ENCODE results near the gene DHRS3. TPM values are rescaled to one million over a fixed set of nuclear protein-coding genes. Genes with fewer than 3 reads are reported as not detected.

Gene DHRS3
- total and polyA plus RNA-seq, 10 of the 15 experiments (the other 5 are each of a cell fraction or from before 2014, with no cell fraction given), result 0.23 to 29.7 (median 1.2) TPM

GRCh38 chr1:12634696-12635202 is 16.7 kb upstream of the DHRS3 start:
- WGBS (ENCODE audit: insufficient coverage, insufficient replicate concordance, low lambda C conversion rate, missing lambda C conversion rate), result 81% methylated on average over 16 of the region's 18 CpGs
- SMC1A ChIA-PET (ENCODE audit: uncharacterized antibody, unreplicated experiment), result no interaction called here
- POLR2A ChIA-PET, result interaction anchor here (0.6 kb wide), 1 partner anchor 154 kb away, joined by 3 read pairs; no protein-coding TSS in a partner anchor
- H3K79me2 ChIP-seq (ENCODE audit: control insufficient read depth, insufficient read depth, low read length), result no peaks in the 10 kb centered on the region
- BruUV-seq (replicated peaks), result no TSS peak
- FAIRE-seq, result no peak
- intact Hi-C loops (cut with micrococcal nuclease; ENCODE audit: unreplicated experiment) (no loop called here), in situ Hi-C loops (cut with MboI) (no loop called here)
- H3K9ac ChIP-seq (ENCODE audit: control insufficient read depth, insufficient read depth, low read length), result no peak overlapping the region
- CTCF ChIA-PET, result no interaction called here
- no peaks in the 10 kb centered on the region for H3K36me3 ChIP-seq (ENCODE audit: control insufficient read depth in 2 of 2, insufficient read depth in 2 of 2, low read length in 1 of 2)
- ATAC-seq, result no peak
- no peak overlapping the region for H2AFZ ChIP-seq (ENCODE audit: control insufficient read depth, low read depth, low read length)
- H3K4me2 ChIP-seq (ENCODE audit: control insufficient read depth, insufficient read depth), result no peak overlapping the region
- no peaks in the 10 kb centered on the region for H3K4me1 ChIP-seq (ENCODE audit: control insufficient read depth, insufficient read depth, low read length)
- DNase-seq (ENCODE audit: low read depth, low spot score), result no peak
- TF ChIP-seq PAX8 (IDR thresholded peaks at IDR 0.05) (no peak), NRF1 (conservative IDR thresholded peaks at IDR 0.05; ENCODE audit: low read depth, low read length) (no peak), MXI1 (IDR thresholded peaks at IDR 0.05; ENCODE audit: low read depth, low read length) (no peak), POLR2AphosphoS5 (IDR thresholded peaks at IDR 0.05; ENCODE audit: low read length) (no peak), CBFB (IDR thresholded peaks at IDR 0.05; ENCODE audit: low read depth) (no peak), SUZ12 (IDR thresholded peaks at IDR 0.05; ENCODE audit: unreplicated experiment) (no peak), IRF4 (IDR thresholded peaks at IDR 0.05; ENCODE audit: low read depth, low read length) (no peak)
- H3K27me3 ChIP-seq (replicated peaks in 1 of 2; ENCODE audit: control insufficient read depth in 2 of 2, insufficient read depth in 2 of 2, low read length in 1 of 2), result no peaks in the 10 kb centered on the region
- H3K4me3 ChIP-seq, result no peak overlapping the region
- H3K27ac ChIP-seq (ENCODE audit: control insufficient read depth, insufficient read depth), result no peak overlapping the region
- H3K9me3 ChIP-seq (replicated peaks; ENCODE audit: control insufficient read depth, insufficient read depth, low read length), result peaks cover 4% of the 10 kb centered on the region; the same call in 1 of the 3 replicates
- no peaks in the 10 kb centered on the region for H4K20me1 ChIP-seq (ENCODE audit: control insufficient read depth, insufficient read depth)
- RAD21 ChIA-PET (ENCODE audit: unreplicated experiment), result no interaction called here

- in situ Hi-C loops (cut with MboI), result no loop called here
- POLR2A ChIA-PET, result no interaction called here
- Histone ChIP-seq H3K27ac (ENCODE audit: control insufficient read depth, insufficient read depth) (no peak overlapping the region), H2AFZ (ENCODE audit: control insufficient read depth, low read depth, low read length) (no peak overlapping the region), H3K79me2 (ENCODE audit: control insufficient read depth, insufficient read depth, low read length) (no peaks in the 10 kb centered on the region), H3K27me3 (replicated peaks in 1 of 2; ENCODE audit: control insufficient read depth in 2 of 2, insufficient read depth in 2 of 2, low read length in 1 of 2) (no peaks in the 10 kb centered on the region), H3K9ac (ENCODE audit: control insufficient read depth, insufficient read depth, low read length) (no peak overlapping the region), H3K4me3 (no peak overlapping the region), H3K36me3 (ENCODE audit: control insufficient read depth in 2 of 2, insufficient read depth in 2 of 2, low read length in 1 of 2) (no peaks in the 10 kb centered on the region), H3K4me2 (ENCODE audit: control insufficient read depth, insufficient read depth) (no peak overlapping the region), H3K9me3 (replicated peaks; ENCODE audit: control insufficient read depth, insufficient read depth, low read length) (no peaks in the 10 kb centered on the region; the same call in 2 of the 3 replicates), H4K20me1 (ENCODE audit: control insufficient read depth, insufficient read depth) (no peaks in the 10 kb centered on the region), H3K4me1 (ENCODE audit: control insufficient read depth, insufficient read depth, low read length) (no peaks in the 10 kb centered on the region)
- FAIRE-seq (no peak), DNase-seq (ENCODE audit: low read depth, low spot score) (no peak), ATAC-seq (no peak)
- SMC1A ChIA-PET (ENCODE audit: uncharacterized antibody, unreplicated experiment), result no interaction called here
- RAD21 ChIA-PET (ENCODE audit: unreplicated experiment), result no interaction called here
- no TSS peak for BruUV-seq (replicated peaks)
- CTCF ChIA-PET, result no interaction called here
- intact Hi-C loops (cut with micrococcal nuclease; ENCODE audit: unreplicated experiment), result no loop called here
- 25% methylated on average over 8 of the region's 8 CpGs for WGBS (ENCODE audit: insufficient coverage, insufficient replicate concordance, low lambda C conversion rate, missing lambda C conversion rate)
- TF ChIP-seq IRF5 (IDR thresholded peaks at IDR 0.05; ENCODE audit: borderline replicate concordance), result no peak
- no peak for TF ChIP-seq MTA3 (IDR thresholded peaks at IDR 0.05; ENCODE audit: borderline replicate concordance, low read length)
- no peak for TF ChIP-seq POLR2AphosphoS5 (IDR thresholded peaks at IDR 0.05; ENCODE audit: low read length)
- TF ChIP-seq CREB1 (IDR thresholded peaks at IDR 0.05; ENCODE audit: low read depth), result no peak
- no peak for TF ChIP-seq E2F4 (IDR thresholded peaks at IDR 0.05; ENCODE audit: low read depth, low read length)
- no peak for TF ChIP-seq ATF2 (IDR thresholded peaks at IDR 0.05; ENCODE audit: low read length)
- TF ChIP-seq ETV6 (conservative IDR thresholded peaks at IDR 0.05 in 1 of 2, IDR thresholded peaks at IDR 0.05 in 1 of 2; ENCODE audit: borderline replicate concordance in 1 of 2, low read depth in 1 of 2), result no peak
Measured at GRCh38 chr1:12634156-12634555, 16.1 kb upstream of the DHRS3 start.
